GM10248 (cell line): Measurements from ENCODE around the gene TECPR2.
"Not testable (repeated sequence)": the region's sequence is repeated elsewhere in the genome, so short reads cannot be mapped to it uniquely, and the experiment has no call there.

ENCODE experiments used
- CTCF ChIA-PET: fragments of 300-600 bp; sonication (Branson Sonifier 250); formaldehyde crosslinking; extraction: SDS; loops from one replicate; lab custom pipeline; 2021; ENCODE audit warnings: antibody characterized with exemption; lab: Yijun Ruan, JAX
- POLR2A ChIA-PET: fragments of 350-650 bp; sonication (Branson Sonifier 250); formaldehyde crosslinking; extraction: SDS; loops from one replicate; lab custom pipeline; 2020; ENCODE audit warnings: antibody characterized with exemption; lab: Yijun Ruan, JAX
- DNase-seq: peaks from one replicate; pipeline ENCODE4 v3.0.0; 2012; ENCODE audit errors: extremely low spot score
- CTCF ChIP-seq: IDR thresholded peaks from 2 replicates; pipeline ENCODE4 v1.5.1; 2012; ENCODE audit warnings: mild to moderate bottlenecking, low read depth; ENCODE audit errors: extremely low read depth, missing control alignments, control extremely low read depth

The TECPR2 gene

GRCh38 chr14:102540315-102541028, 177.7 kb downstream of the TECPR2 start:
- CTCF ChIA-PET: interaction anchor here (2.0 to 2.2 kb wide), 2 partner anchors 9 to 16 kb away, joined by 7 to 8 read pairs; no protein-coding TSS in a partner anchor
- TF ChIP-seq CTCF: no peak
- DNase-seq: no peak
- POLR2A ChIA-PET: no interaction called here

GRCh38 chr14:102541029-102541491, 178.3 kb downstream of the TECPR2 start:
- POLR2A ChIA-PET, DNase-seq: not testable (repeated sequence)
- CTCF ChIA-PET: interaction anchor here (2.0 to 2.2 kb wide), 2 partner anchors 9 to 17 kb away, joined by 7 to 8 read pairs; no protein-coding TSS in a partner anchor

GRCh38 chr14:102541771-102542170, 179.0 kb downstream of the TECPR2 start:
- CTCF ChIA-PET: interaction anchor here (2.0 to 2.2 kb wide), 2 partner anchors 8 to 17 kb away, joined by 7 to 8 read pairs; no protein-coding TSS in a partner anchor
- no peak for TF ChIP-seq CTCF
- DNase-seq: no peak
- POLR2A ChIA-PET: no interaction called here

GRCh38 chr14:102544046-102544746, 181.5 kb downstream of the TECPR2 start:
- DNase-seq: no peak
- POLR2A ChIA-PET: no interaction called here
- CTCF ChIA-PET: no interaction called here
- no peak for TF ChIP-seq CTCF

GRCh38 chr14:102544747-102545460, 182.2 kb downstream of the TECPR2 start:
- ChIA-PET CTCF (no interaction called here), POLR2A (no interaction called here)
- TF ChIP-seq CTCF: no peak
- no peak for DNase-seq

- DNase-seq: no peak
- POLR2A ChIA-PET: no interaction called here
- TF ChIP-seq CTCF: no peak
- CTCF ChIA-PET: no interaction called here
Observed at GRCh38 chr14:102545461-102546265, 182.9 kb downstream of the TECPR2 start.
